Stimulated activated CD4-positive, alpha-beta T cell treated with anti-CD3 and anti-CD28 coated beads, TNF-alpha, amount 100 ng/mL, for 48 hours (primary cell): ENCODE results near the gene ANO9.

ENCODE experiments used
- DNase-seq, 3 donors: peaks; one replicate each; pipeline ENCODE4 v3.0.0-alpha.2; 2020; ENCODE audit warnings: low read depth in 3 of 3

Gene ANO9

DNA sequence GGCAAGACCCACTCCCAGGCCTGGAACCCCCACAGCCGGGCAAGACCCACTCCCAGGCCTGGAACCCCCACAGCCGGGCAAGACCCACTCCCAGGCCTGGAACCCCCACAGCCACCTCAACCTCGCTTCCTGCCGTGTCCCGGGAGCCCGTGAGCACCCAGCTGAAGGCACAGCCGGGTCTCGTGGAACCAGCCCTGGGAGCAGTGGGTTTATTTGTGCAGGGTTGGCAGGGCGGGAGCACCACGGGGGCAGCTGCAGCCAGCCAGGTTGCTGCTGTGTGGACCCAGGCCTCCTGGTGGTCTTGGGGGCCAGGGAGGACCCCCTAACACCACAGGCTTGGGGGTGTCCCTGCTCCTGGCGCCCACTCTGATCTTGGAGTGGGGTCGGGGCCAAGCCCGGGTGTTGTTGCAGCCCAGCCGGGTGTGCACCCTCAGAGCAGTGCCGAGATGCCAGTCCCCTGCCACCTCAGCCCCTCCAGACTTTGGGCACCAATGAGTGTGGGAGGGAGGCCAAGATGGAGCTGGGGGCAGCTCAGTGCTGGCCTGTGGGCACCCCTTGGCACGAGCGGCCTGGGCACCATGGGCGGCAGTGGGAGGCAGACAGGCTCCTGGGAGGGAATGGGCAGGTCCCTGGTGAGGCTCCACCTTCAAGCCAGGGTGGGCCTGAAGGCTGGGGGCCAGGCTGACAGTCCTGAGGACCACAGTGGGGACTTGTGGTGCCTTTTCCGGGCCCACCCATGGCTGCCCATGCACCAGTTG, 56.0 kb downstream of the ANO9 start:
- DNase-seq, result no peak

DNA sequence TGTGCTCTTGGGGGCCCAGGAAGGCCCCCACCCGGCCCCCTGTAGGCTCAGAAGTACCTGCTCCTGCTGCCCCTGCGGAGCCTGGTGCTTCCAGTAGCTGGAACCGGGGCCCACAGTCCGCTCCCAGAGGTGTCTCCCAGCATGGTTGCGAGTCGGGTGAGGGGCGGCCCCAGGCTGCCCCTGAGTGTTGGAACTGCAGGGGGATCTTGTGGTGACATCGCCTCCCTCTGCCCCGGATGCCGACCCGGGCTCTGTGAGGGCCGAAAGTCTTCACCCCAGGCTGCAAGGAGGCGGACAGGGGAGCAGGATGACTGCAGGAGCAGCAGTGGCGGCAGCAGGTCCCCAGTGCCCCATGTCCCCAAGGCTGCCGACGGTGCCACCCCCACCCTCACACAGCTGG, 57.3 kb downstream of the ANO9 start:
- no peak for DNase-seq

DNA sequence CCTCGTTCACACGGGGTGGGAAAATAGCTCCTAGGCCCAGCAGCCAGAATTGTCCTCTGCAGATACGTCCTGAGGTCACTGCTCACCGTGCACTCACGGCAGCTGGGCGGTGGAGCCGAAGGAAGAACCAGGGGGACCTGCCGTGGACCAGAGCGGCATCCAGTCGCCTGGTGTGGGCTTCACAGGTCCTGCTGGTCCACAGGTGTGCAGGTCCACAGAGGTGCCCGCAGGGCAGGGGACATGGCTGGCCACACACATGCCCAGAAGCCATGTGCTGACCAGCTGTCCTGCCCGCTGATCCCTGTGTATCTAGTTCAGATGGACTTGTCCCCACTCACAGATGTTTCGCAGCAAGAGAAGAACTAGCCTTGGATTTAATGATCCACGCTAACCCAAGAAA, 58.4 kb downstream of the ANO9 start:
- DNase-seq, result no peak

- no peak for DNase-seq
Measured at GRCh38 chr11:382081-382629, 59.7 kb downstream of the ANO9 start.

DNA sequence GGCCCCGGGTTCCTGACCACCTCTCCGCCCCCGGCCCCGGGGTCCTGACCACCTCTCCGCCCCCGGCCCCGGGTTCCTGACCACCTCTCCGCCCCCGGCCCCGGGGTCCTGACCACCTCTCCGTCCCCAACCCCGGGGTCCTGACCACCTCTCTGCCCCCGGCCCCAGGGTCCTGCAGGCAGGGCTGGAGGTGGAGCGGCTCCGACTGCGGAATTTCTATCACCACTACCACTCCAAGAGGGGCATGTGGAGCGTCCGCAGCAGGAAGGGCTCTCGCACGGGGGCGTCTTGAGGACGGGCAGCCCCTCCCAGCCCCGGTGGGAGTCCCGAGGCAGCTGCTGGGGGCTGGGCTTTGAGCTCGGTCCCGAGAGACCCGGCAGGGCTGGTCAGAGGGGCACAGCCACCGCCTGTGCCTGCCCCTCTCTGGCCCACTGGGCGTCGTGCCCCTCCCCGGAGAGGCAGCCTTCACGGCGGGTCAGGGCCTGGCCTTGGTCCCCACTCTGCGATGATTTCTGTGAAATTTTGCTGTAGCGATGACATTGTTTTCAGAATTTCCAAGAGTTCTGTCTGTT, 60.2 kb downstream of the ANO9 start:
- no peak for DNase-seq

DNA sequence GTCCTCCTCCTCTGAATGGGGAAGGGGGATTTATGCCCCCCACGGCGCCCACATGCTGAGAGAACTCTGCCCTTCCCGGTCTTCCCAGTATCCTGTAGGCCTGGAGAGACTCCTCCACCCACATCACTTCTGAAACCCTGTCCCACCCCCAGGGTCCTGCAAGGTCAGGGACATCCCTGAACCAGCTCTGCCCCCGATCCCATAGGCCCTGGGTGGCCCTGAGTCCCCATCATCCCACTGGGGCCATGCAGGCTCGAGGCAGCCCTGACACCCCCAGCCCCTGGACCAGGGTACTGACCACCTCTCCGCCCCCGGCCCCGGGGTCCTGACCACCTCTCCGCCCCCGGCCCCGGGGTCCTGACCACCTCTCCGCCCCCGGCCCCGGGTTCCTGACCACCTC, 60.8 kb downstream of the ANO9 start:
- DNase-seq, result no peak

DNA sequence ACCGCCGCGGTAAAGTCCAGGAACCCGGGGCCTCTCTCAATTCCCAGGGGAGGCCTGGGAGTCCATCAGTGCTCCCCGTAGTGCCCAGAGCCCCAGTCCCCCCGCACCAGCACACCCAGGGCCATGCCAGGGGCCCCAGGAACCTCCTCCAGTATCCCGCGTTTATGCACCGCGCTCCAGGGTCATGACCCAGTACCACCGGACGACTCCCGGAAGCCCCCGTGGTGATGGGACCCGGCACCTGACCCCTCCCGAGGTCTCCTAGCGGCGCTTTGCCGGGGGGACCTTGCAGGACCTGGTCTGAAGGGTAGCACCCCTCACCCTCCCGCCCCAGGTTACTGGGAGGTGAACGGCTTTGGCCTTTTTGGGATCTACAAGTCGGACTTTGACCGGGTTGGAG, 61.3 kb downstream of the ANO9 start:
- no peak for DNase-seq

DNA sequence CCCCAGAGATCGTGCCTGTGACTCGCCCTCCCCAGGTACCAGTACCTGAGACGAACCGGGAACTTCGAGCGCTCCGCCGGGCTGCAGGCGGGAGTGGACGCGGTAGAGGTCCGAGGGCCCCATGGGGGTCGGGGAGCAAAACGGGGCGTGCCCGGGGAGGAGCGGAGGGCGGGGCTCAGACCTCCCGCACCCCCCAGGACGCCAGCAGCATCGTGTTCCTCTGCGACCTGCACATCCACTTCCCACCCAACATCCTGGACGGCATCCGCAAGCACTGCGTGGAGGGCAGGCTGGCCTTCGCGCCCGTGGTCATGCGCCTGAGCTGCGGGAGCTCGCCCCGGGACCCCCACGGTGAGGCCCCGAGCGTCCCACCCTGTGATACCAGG, 61.7 kb downstream of the ANO9 start:
- DNase-seq, result no peak

- no peak for DNase-seq
Measured at GRCh38 chr11:379205-380094, 62.4 kb downstream of the ANO9 start.

GRCh38 chr11:377883-378500, 63.8 kb downstream of the ANO9 start:
- no peak for DNase-seq

- DNase-seq, result no peak
Measured at GRCh38 chr11:377174-377865, 64.5 kb downstream of the ANO9 start.

DNA sequence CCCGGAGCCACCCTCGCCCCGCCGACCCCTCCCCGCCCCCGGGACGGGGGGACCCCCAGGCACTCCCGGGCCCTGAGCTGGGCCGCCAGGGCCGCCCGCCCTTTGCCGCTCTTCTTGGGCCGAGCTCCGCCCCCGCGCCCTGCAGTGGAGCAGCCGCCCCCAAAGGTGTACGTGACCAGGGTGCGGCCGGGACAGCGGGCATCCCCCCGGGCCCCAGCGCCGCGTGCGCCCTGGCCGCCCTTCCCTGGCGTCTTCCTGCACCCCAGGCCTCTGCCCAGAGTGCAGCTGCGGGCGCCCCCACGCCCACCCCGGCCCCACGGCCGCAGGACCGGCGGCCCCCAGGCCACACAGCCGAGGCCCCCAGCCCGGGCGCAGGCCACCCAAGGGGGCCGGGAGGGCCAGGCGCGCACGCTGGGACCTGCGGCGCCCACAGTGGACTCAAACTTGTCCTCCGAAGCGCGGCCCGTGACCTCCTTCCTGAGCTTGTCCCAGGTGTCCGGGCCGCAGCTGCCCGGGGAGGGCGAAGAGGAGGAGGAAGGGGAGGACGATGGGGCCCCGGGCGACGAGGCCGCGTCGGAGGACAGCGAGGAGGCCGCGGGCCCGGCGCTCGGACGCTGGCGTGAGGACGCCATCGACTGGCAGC, 65.2 kb downstream of the ANO9 start:
- no peak for DNase-seq

- DNase-seq, result no peak
Measured at GRCh38 chr11:375065-376025, 66.5 kb downstream of the ANO9 start.

DNA sequence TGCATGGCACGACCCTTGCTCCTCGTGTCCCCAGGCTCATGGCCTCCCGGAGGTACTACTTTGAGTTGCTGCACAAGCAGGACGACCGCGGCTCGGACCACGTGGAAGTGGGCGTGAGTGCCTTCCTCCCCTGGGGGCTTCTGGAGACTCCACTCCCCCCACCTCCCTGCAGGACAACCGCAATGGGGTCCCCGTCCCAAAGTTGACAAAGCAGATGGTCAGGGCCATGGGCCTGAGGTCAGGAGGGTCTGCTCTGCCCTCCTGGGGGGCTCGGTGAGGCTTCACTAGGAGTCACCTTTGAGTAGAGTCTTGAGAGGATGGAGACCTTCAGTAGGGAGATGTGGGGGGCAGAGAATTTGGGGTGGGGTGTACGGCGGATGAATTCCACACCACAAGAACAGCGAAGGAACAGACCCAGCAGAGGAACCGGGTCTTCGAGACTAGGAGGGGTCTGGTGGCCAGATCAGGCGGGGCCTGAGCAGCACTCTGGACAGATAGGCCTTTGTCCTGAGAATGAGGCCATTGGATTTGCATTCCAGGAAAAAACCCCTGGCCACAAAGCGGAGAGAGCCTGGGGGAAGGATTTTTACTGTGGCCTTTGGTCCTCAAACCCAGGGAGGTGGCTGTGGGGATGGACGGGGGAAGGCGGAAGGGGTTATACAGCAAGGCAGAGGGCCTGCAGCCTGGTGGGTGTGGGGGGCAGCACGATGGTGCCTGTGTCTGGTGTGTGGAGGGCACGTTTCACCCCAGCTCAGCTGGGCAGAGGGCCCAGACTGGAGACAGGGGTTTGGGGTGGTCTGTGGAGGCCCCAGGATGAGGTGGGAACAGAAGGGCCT, 67.9 kb downstream of the ANO9 start:
- DNase-seq, result no peak

GRCh38 chr11:372809-373715, 68.7 kb downstream of the ANO9 start:
- DNase-seq, result no peak

DNA sequence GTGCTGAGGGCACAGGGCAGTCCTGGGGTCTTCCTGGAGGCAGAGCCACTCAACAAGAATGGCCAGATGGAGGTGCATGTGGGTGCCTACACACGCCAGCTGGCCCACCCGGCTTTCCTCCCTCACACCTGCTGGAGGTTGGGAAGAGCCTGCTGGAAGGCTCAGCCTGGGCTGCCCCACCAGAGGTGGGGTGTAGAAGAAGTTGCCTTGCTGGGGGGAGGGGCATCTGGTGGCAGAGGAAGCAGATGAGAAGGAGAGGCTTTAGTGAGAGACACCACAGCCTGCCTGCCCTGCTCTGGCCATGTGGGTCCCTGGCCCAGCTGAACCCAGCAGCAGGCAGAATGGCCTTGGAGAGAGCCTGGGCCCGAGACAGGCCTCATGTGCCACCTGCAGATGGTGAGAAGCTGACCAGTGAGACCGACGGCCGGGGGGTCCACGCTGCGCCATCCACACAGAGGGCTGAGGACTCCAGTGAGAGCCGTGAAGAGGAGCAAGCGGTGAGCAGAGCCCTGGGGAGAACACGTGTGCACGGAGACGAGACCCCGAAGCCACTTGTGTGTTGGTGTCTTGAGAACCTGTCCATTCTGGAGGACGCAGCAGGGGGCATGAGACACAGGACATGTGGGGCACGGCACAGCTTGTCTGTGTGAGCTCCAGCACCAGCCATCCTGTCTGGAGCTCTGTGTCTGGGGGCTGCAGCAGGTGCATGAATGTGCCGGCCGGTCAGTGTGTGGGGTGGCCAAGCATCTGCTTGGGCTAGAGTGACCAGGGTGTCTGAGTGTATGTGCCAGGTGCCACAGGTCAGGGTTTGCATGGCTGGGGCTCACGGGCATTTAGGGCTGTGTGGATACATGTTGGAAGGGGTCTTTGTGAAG, 69.9 kb downstream of the ANO9 start:
- DNase-seq, result no peak

DNA sequence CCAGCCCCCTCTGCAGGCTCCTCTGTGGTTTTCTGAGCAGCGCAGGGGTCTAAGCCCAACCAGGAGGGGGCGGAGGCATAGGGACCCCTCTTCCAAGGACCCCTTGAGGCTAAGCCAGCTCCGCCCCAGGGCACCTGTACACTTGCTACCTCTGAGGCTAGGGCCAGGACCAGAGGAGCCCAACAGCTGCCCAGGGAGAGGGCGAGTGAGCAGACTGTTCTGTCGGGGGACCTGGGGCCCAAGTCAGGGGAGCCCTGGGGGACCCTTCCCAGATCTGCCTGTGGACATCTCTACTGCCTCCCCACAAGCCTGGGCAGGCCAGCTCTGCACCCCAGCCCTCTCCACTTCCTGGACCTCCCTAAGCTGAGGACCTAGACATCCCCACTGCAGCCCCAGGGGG, 70.8 kb downstream of the ANO9 start:
- DNase-seq, result no peak
